HG03575 (cell line): ENCODE data around the gene RNASEL.
"Not testable (repeated sequence)": the region's sequence is repeated elsewhere in the genome, so short reads cannot be mapped to it uniquely, and the experiment has no call there.

Source experiments
- ATAC-seq: cut with Tn5 transposase; IDR thresholded peaks from one replicate; pipeline ENCODE4 v1.9.1; 2021; ENCODE audit not compliant: unreplicated experiment, insufficient number of reproducible peaks, low FRiP score; ENCODE audit errors: extremely low read depth

Gene RNASEL

GRCh38 chr1:182574156-182574555 is 14.9 kb downstream of the RNASEL start:
- ATAC-seq: no peak

GRCh38 chr1:182570611-182570970 is 18.5 kb downstream of the RNASEL start:
- no peak for ATAC-seq

- ATAC-seq: no peak
These were observed 19.0 kb downstream of the RNASEL start for GRCh38 chr1:182569939-182570610.

- ATAC-seq: no peak
These were observed 20.3 kb downstream of the RNASEL start for GRCh38 chr1:182568647-182569284.

GRCh38 chr1:182567629-182568028 is 21.4 kb downstream of the RNASEL start:
- ATAC-seq: no peak

- no peak for ATAC-seq
These were observed 23.5 kb downstream of the RNASEL start for GRCh38 chr1:182565537-182565936.

GRCh38 chr1:182564406-182565004 is 24.6 kb downstream of the RNASEL start:
- ATAC-seq: no peak

- ATAC-seq: no peak
These were observed 26.0 kb downstream of the RNASEL start for GRCh38 chr1:182563095-182563494.

GRCh38 chr1:182561456-182561855 is 27.6 kb downstream of the RNASEL start:
- no peak for ATAC-seq

- ATAC-seq: no peak
These were observed 28.6 kb downstream of the RNASEL start for GRCh38 chr1:182560392-182560984.

- ATAC-seq: no peak
These were observed 32.8 kb downstream of the RNASEL start for GRCh38 chr1:182556279-182556678.

GRCh38 chr1:182555493-182555892 is 33.6 kb downstream of the RNASEL start:
- no peak for ATAC-seq

- ATAC-seq: no peak
These were observed 36.5 kb downstream of the RNASEL start for GRCh38 chr1:182552527-182552926.

- no peak for ATAC-seq
These were observed 39.2 kb downstream of the RNASEL start for GRCh38 chr1:182549811-182550210.

GRCh38 chr1:182549346-182549745 is 39.7 kb downstream of the RNASEL start:
- no peak for ATAC-seq

- ATAC-seq: no peak
These were observed 55.2 kb downstream of the RNASEL start for GRCh38 chr1:182533896-182534295.

- ATAC-seq: not testable (repeated sequence)
These were observed 60.9 kb downstream of the RNASEL start for GRCh38 chr1:182528206-182528605.

GRCh38 chr1:182527680-182528079 is 61.4 kb downstream of the RNASEL start:
- no peak for ATAC-seq

- ATAC-seq: no peak
These were observed 63.7 kb downstream of the RNASEL start for GRCh38 chr1:182525342-182525741.
